ENCODE results near the gene TACR1.

- no peak for TF ChIP-seq CTCF (IDR thresholded peaks at IDR 0.05; ENCODE audit: control extremely low read depth in 1 of 3, insufficient read depth in 1 of 3, low read depth in 1 of 3, low read length in 3 of 3)
- no peak for TF ChIP-seq SP4 (IDR thresholded peaks at IDR 0.05; ENCODE audit: low read length)
- no peak for TF ChIP-seq EZH2 (IDR thresholded peaks at IDR 0.05; ENCODE audit: low read depth, low read length, severe bottlenecking)
- no peak for TF ChIP-seq POLR2AphosphoS5 (IDR thresholded peaks at IDR 0.05; ENCODE audit: low read depth, low read length)
- no peak for TF ChIP-seq POLR2A (IDR thresholded peaks at IDR 0.05; ENCODE audit: control extremely low read depth in 1 of 2, low read depth in 2 of 2, low read length in 2 of 2)
- TF ChIP-seq ASH2L (IDR thresholded peaks at IDR 0.05; ENCODE audit: low read length), result no peak
- no peak for TF ChIP-seq FOSL1 (IDR thresholded peaks at IDR 0.05; ENCODE audit: insufficient read depth, low read depth, low read length)
- no peak for TF ChIP-seq TAF1 (IDR thresholded peaks at IDR 0.05; ENCODE audit: low read depth, low read length)
- no peak for TF ChIP-seq KDM5A (IDR thresholded peaks at IDR 0.05; ENCODE audit: low read length)
These were observed 197.3 kb downstream of the TACR1 start for GRCh38 chr2:75002007-75002406.

All from H1 (cell line).